Astrocyte (in vitro differentiated cells and primary cell): ENCODE results near the gene VASH2. TPM values are rescaled to one million over a fixed set of nuclear protein-coding genes. Genes with fewer than 3 reads are reported as not detected.

ENCODE experiments used
- DNase-seq: peaks from one replicate; pipeline ENCODE4 v3.0.0-alpha.2; 2010; ENCODE audit warnings: low read depth
- FAIRE-seq: peaks from 2 replicates; lab custom pipeline; 2011; peaks lifted over from hg19 to GRCh38; lab: Jason Lieb, UNC
- H2AFZ ChIP-seq: 2 replicates; pipeline ENCODE4 v1.6.0; 2012; ENCODE audit warnings: low read depth, low read length, inconsistent platforms
- H3K27ac ChIP-seq: 2 replicates; pipeline ENCODE4 v1.5.1; 2011; ENCODE audit warnings: low read depth, low read length, inconsistent platforms
- H3K27me3 ChIP-seq: 2 replicates; pipeline ENCODE4 v1.6.0; 2011; ENCODE audit warnings: low read length, inconsistent platforms; ENCODE audit not compliant: insufficient read depth
- H3K36me3 ChIP-seq: 2 replicates; pipeline ENCODE4 v1.5.1; 2011; ENCODE audit warnings: low read length, inconsistent platforms; ENCODE audit not compliant: insufficient read depth
- H3K4me1 ChIP-seq: 2 replicates; pipeline ENCODE4 v1.5.1; 2011; ENCODE audit warnings: low read length, inconsistent platforms; ENCODE audit not compliant: insufficient read depth
- H3K4me2 ChIP-seq: 2 replicates; pipeline ENCODE4 v1.6.0; 2012; ENCODE audit warnings: low read length, inconsistent platforms
- H3K4me3 ChIP-seq: 2 replicates; pipeline ENCODE4 v1.5.1; 2011; ENCODE audit warnings: low read depth, mild to moderate bottlenecking, low read length, inconsistent platforms; ENCODE audit not compliant: insufficient read depth
- H3K79me2 ChIP-seq: 2 replicates; pipeline ENCODE4 v1.6.0; 2012; ENCODE audit warnings: mild to moderate bottlenecking, low read length, inconsistent platforms; ENCODE audit not compliant: insufficient read depth
- H3K9ac ChIP-seq: 2 replicates; pipeline ENCODE4 v1.6.0; 2012; ENCODE audit warnings: mild to moderate bottlenecking, low read length, inconsistent platforms
- H3K9me3 ChIP-seq: 2 replicates; pipeline ENCODE4 v1.5.1; 2012; ENCODE audit warnings: low read depth, mild to moderate bottlenecking, low read length, inconsistent platforms; ENCODE audit not compliant: insufficient read depth
- H4K20me1 ChIP-seq: 2 replicates; pipeline ENCODE4 v1.6.0; 2012; ENCODE audit warnings: low read length, inconsistent platforms; ENCODE audit not compliant: insufficient read depth
- H3K27ac Mint-ChIP-seq: one replicate; pipeline ENCODE4 v1.8.0; 2021; ENCODE audit warnings: mild to moderate bottlenecking, mixed read lengths; ENCODE audit not compliant: unreplicated experiment
- H3K27me3 Mint-ChIP-seq: one replicate; pipeline ENCODE4 v1.8.0; 2021; ENCODE audit warnings: low read depth, mixed read lengths; ENCODE audit not compliant: unreplicated experiment
- H3K36me3 Mint-ChIP-seq: one replicate; pipeline ENCODE4 v1.8.0; 2021; ENCODE audit warnings: low read depth, mixed read lengths; ENCODE audit not compliant: unreplicated experiment
- H3K4me1 Mint-ChIP-seq: one replicate; pipeline ENCODE4 v1.8.0; 2021; ENCODE audit warnings: low read depth, mixed read lengths; ENCODE audit not compliant: unreplicated experiment
- H3K4me3 Mint-ChIP-seq: one replicate; pipeline ENCODE4 v1.8.0; 2021; ENCODE audit warnings: mild to moderate bottlenecking, moderate library complexity, mixed read lengths; ENCODE audit not compliant: unreplicated experiment
- H3K9me3 Mint-ChIP-seq: one replicate; pipeline ENCODE4 v1.8.0; 2021; ENCODE audit warnings: mild to moderate bottlenecking, mixed read lengths; ENCODE audit not compliant: unreplicated experiment
- EZH2 ChIP-seq: IDR thresholded peaks from 2 replicates; pipeline ENCODE4 v1.6.1; 2012; ENCODE audit warnings: mild to moderate bottlenecking, low read length, inconsistent platforms; ENCODE audit not compliant: insufficient read depth
- total RNA-seq: library from RNA; stranded (reverse); gene quantifications from 2 replicates; pipeline ENCODE4 v1.2.1, GENCODE V29; 2021
- TF ChIP-seq, protein P1 (sequence below): IDR thresholded peaks from 2 replicates; pipeline ENCODE4 v1.5.1; 2011; ENCODE audit warnings: low read depth, mild to moderate bottlenecking, inconsistent platforms, low read length, moderate library complexity; ENCODE audit not compliant: insufficient read depth

Gene VASH2
- total RNA-seq, 1 donor from 2014 or later: 7.1 TPM

DNA sequence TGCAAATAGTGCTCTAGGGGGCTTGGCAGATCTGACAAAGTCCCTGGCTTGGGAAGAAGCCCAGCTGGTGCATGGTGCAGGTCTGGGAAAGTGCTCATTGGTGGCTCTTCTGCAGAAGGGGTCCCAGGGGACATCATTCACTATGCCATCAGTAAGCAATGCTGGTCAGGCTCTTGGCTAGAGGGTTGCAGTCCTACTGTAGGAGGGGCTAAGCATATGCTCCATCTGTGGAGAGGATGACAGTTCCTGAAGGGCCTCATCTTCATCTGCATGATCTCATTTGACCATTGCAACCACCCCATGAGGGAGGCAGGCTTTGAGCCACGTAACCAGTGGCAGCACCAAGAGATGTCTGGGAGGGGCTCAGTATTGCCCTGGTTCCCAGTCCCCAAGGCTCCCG lies 31.5 kb upstream of the VASH2 start:
- H3K36me3 ChIP-seq: no peaks in the 10 kb centered on the region
- TF ChIP-seq, protein P1, sequence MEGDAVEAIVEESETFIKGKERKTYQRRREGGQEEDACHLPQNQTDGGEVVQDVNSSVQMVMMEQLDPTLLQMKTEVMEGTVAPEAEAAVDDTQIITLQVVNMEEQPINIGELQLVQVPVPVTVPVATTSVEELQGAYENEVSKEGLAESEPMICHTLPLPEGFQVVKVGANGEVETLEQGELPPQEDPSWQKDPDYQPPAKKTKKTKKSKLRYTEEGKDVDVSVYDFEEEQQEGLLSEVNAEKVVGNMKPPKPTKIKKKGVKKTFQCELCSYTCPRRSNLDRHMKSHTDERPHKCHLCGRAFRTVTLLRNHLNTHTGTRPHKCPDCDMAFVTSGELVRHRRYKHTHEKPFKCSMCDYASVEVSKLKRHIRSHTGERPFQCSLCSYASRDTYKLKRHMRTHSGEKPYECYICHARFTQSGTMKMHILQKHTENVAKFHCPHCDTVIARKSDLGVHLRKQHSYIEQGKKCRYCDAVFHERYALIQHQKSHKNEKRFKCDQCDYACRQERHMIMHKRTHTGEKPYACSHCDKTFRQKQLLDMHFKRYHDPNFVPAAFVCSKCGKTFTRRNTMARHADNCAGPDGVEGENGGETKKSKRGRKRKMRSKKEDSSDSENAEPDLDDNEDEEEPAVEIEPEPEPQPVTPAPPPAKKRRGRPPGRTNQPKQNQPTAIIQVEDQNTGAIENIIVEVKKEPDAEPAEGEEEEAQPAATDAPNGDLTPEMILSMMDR: no peak
- no peak for TF ChIP-seq EZH2
- H3K9ac ChIP-seq: no peak overlapping the region
- H3K27ac ChIP-seq: no peak overlapping the region
- FAIRE-seq: no peak
- no peaks in the 10 kb centered on the region for H3K36me3 Mint-ChIP-seq
- H3K4me1 Mint-ChIP-seq: peaks cover 14% of the 10 kb centered on the region
- H3K9me3 Mint-ChIP-seq: peaks cover 11% of the 10 kb centered on the region
- H3K4me3 ChIP-seq: no peak overlapping the region
- H3K4me3 Mint-ChIP-seq: no peak overlapping the region
- peaks cover 35% of the 10 kb centered on the region for H3K27me3 Mint-ChIP-seq
- H3K27me3 ChIP-seq: peaks cover 10% of the 10 kb centered on the region
- no peaks in the 10 kb centered on the region for H3K79me2 ChIP-seq
- no peak overlapping the region for H3K4me2 ChIP-seq
- H3K27ac Mint-ChIP-seq: no peak overlapping the region
- no peaks in the 10 kb centered on the region for H3K9me3 ChIP-seq
- no peaks in the 10 kb centered on the region for H4K20me1 ChIP-seq
- H2AFZ ChIP-seq: no peak overlapping the region
- H3K4me1 ChIP-seq: no peaks in the 10 kb centered on the region
- no peak for DNase-seq

DNA sequence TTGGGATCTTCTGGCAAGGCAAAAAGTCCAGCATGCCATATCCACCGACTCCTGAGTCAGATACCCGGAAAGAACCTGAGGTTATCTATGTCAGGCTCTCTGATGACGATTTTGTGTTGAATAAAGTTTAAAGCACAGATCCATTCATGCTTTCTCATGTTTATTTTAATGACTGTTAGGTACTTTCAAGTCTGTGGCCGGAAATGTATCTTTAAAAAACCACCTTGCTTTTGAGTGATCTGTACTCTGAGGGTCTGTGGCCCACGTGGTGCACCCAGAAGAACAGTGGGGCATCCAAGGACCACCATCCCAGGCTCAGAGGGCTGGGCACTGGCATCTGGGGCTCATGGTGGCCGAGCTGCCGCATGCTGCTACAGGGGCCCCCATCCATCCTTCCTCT lies 30.1 kb upstream of the VASH2 start:
- FAIRE-seq: no peak

DNA sequence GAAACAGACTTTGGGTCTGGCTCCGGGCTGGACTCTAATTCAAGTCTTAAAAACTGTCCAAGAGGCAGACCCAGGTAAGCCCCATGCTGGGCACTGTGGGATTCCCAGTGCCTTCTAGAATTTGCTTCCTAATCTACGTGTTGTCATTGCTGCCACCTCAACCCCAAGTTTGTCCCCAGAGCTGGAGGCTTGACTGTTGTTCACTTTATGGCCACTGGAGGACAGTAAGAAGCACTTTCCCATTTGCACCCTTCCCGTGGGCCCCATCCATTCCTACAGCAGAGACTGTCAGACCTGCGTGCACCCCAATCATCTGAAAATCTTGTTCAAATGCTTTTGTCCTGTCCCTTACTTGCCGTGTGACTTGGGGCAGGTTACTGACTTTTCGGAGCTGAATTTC lies 29.4 kb upstream of the VASH2 start:
- no peaks in the 10 kb centered on the region for H4K20me1 ChIP-seq
- Mint-ChIP-seq H3K9me3 (peaks cover 11% of the 10 kb centered on the region), H3K36me3 (peaks cover 2% of the 10 kb centered on the region), H3K4me1 (peaks cover 11% of the 10 kb centered on the region), H3K27me3 (peaks cover 26% of the 10 kb centered on the region), H3K27ac (no peak overlapping the region), H3K4me3 (no peak overlapping the region)
- no peaks in the 10 kb centered on the region for H3K36me3 ChIP-seq
- H3K9me3 ChIP-seq: no peaks in the 10 kb centered on the region
- H3K4me1 ChIP-seq: peaks cover 5% of the 10 kb centered on the region
- H3K79me2 ChIP-seq: no peaks in the 10 kb centered on the region
- DNase-seq (no peak), FAIRE-seq (no peak)
- H2AFZ ChIP-seq: no peak overlapping the region
- no peak overlapping the region for H3K27ac ChIP-seq
- H3K4me3 ChIP-seq: no peak overlapping the region
- no peak for TF ChIP-seq EZH2
- TF ChIP-seq, protein P1: no peak
- no peak overlapping the region for H3K4me2 ChIP-seq
- H3K9ac ChIP-seq: no peak overlapping the region
- peaks cover 10% of the 10 kb centered on the region for H3K27me3 ChIP-seq

More for the DNA sequence above, 30.1 kb upstream of the VASH2 start:
- DNase-seq: no peak
- no peaks in the 10 kb centered on the region for H3K36me3 ChIP-seq
- TF ChIP-seq, protein P1: no peak
- no peak for TF ChIP-seq EZH2
- peaks cover 13% of the 10 kb centered on the region for H3K4me1 Mint-ChIP-seq
- peaks cover 10% of the 10 kb centered on the region for H3K27me3 ChIP-seq
- no peak overlapping the region for H3K27ac ChIP-seq
- no peak overlapping the region for H3K9ac ChIP-seq
- H3K9me3 Mint-ChIP-seq: peaks cover 11% of the 10 kb centered on the region
- peaks cover 30% of the 10 kb centered on the region for H3K27me3 Mint-ChIP-seq
- H3K4me3 ChIP-seq: no peak overlapping the region
- H2AFZ ChIP-seq: no peak overlapping the region
- peaks cover 5% of the 10 kb centered on the region for H3K4me1 ChIP-seq
- H3K9me3 ChIP-seq: no peaks in the 10 kb centered on the region
- H3K27ac Mint-ChIP-seq: no peak overlapping the region
- no peaks in the 10 kb centered on the region for H4K20me1 ChIP-seq
- peaks cover 2% of the 10 kb centered on the region for H3K36me3 Mint-ChIP-seq
- no peak overlapping the region for H3K4me3 Mint-ChIP-seq
- H3K4me2 ChIP-seq: no peak overlapping the region
- H3K79me2 ChIP-seq: no peaks in the 10 kb centered on the region
